Adrenal gland (tissue), 5 donors: Measurements from ENCODE around the gene LAMA2.

ENCODE experiments used
- CTCF ChIP-seq, 6 experiments: fragments of 450-650 bp in 4 of 6; fragments of 200-600 bp in 2 of 6; sonication (generic) in 1 of 6; IDR thresholded peaks; 1 replicate in 5 of 6; 2 replicates in 1 of 6; pipeline versions ENCODE4 v1.5.1 to v1.8.0; 2016 to 2021; ENCODE audit warnings: antibody characterized with exemption in 6 of 6, mild to moderate bottlenecking in 2 of 6, moderate library complexity in 1 of 6
- POLR2A ChIP-seq, 2 donors: fragments of 450-650 bp; IDR thresholded peaks; one replicate each; pipeline ENCODE4 v1.6.1; 2017; ENCODE audit warnings: antibody characterized with exemption in 2 of 2, mild to moderate bottlenecking in 2 of 2, moderate library complexity in 1 of 2
- donor health status: DM: no; HTN: no; CAD: no.

DNA sequence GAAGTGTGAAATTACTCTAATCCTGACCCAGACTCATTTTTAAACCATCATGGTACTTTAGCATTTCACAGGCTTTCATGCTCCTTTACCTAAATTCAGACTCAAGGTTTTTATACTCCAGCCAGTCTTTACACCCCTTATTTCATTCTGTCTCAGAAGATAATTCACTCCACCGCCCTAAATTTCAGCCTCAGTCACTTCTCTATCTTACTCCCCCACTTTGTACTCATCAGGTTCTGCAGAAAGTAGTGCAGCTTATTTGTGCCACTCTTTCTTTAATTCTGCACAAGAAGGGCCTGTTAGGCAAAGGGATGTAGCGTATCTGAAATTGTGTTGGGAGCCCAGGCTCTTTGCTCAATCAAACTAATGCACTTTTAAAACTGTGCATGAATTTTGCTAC is 621.5 kb downstream of the LAMA2 start:
- no peak for TF ChIP-seq CTCF (IDR thresholded peaks at IDR 0.05)
- TF ChIP-seq POLR2A (IDR thresholded peaks at IDR 0.05), result no peak
